ENCODE data around the gene TATDN2. TPM values are rescaled to one million over a fixed set of nuclear protein-coding genes. Genes with fewer than 3 reads are reported as not detected.
"Not testable (repeated sequence)": the region's sequence is repeated elsewhere in the genome, so short reads cannot be mapped to it uniquely, and the experiment has no call there.

The TATDN2 gene
- polyA plus RNA-seq, 6 donors from 2014 or later: 5.5 to 12.4 (median 9.7) TPM

- peaks cover 0 to 4% of the 10 kb centered on the region in 2 donors for H3K36me3 Mint-ChIP-seq
- no peaks in the 10 kb centered on the region for H3K9me3 Mint-ChIP-seq
- H3K27me3 Mint-ChIP-seq: no peaks in the 10 kb centered on the region
- ATAC-seq (ENCODE audit: low read depth in 2 of 2) (no peak), DNase-seq (no peak)
- H3K4me1 Mint-ChIP-seq: peaks cover 29 to 46% (median 44%) of the 10 kb centered on the region in 3 donors
- H3K27ac Mint-ChIP-seq: peak overlapping the region; percentile 27 to 94 (median 90)
- H3K4me3 Mint-ChIP-seq: peak overlapping the region in 4 of 8 donors; percentile 47 to 78 (median 70)
Measured at GRCh38 chr3:10291641-10292040, 43.4 kb downstream of the TATDN2 start.

DNA sequence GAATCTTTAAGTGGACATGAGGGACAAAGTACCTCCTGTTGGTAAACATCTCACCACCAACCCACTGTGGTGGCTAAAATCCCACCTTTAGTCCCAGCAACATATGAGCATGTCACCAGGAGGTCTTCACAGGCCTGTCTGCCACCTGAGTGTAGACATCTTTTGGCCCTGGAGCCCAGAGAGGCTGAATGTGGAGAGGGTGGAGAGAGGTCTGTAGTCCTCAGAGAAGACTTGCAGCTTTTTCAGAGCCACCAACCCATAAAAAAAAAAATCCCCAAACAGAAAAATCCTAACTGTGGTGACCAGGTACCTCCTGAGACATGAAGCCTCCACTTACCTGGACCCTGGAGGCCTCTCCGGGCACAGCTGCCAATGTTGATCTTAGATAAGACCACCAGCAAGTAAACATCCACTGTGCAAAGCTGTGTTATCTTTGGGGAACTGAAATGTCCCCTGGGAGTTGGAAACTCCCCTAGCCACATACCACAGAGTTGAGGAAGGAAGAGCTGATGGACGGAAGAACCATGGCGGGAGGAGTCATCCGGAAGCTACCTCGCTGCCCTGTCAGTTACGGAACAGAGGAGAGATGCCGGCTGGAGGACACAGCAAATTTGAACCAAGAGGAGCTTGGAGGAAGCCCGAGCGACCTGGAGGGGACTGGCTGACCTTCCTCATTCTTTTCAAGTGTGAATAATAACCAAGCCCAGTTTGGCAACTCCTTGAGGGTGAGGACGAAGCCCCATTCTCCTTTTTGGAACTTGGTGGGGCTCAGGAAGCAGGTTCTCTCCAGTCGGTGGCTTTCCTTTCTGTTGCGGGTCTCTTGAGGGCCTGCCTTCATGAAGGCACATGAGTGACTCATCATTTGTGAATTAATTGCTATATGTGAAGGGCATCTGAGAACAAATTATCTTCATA, 44.5 kb downstream of the TATDN2 start, which contains the start of gene GHRL:
Gene GHRL, minus strand, starts transcription at position 443 of the 915 bp plus-strand sequence. CDS start 2,767 bp downstream, outside the sequence.
- peak; percentile 96 to 97 for ATAC-seq (ENCODE audit: low read depth in 2 of 2)
- Mint-ChIP-seq H3K36me3 (peaks cover 0 to 10% of the 10 kb centered on the region in 2 donors), H3K9me3 (no peaks in the 10 kb centered on the region), H3K27me3 (no peaks in the 10 kb centered on the region), H3K4me1 (peaks cover 29 to 40% (median 37%) of the 10 kb centered on the region in 3 donors), H3K4me3 (peak within 1 kb of the TSS; percentile 66 to 90 (median 86)), H3K27ac (peak within 1 kb of the TSS; percentile 89 to 96 (median 92))
- DNase-seq: peak; percentile 78

DNA sequence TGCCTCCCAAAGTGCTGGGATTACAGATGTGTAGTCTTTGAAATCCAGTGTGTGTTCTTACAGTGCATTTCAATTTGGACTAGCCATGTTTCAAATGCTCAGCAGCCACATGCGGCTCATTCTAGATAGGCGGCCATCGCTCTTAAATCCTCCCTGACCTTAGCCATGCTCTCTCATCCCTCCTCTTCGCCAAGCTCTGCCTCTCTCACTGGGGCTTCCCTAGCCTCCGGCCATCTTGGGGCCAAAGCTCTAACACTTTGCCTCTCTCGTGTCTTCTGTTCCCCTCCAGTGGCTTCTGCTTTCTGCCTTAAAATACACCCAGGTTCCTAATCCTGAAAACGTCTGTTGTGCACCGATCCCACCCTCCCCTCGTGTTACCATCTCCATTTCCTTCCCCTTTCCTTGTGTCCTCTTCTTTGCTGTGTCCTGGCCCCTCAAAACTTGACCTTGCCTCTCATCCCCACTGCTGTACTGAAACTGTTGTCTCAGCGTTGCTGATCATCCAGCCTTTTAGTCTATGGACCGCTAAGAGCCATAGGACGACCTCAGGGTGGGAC, 45.8 kb downstream of the TATDN2 start:
- peaks cover 0 to 10% of the 10 kb centered on the region in 2 donors for H3K36me3 Mint-ChIP-seq
- H3K27ac Mint-ChIP-seq: peak overlapping the region; percentile 33 to 95 (median 74)
- H3K4me3 Mint-ChIP-seq: peak overlapping the region in 6 of 8 donors; percentile 8 to 73 (median 52)
- no peaks in the 10 kb centered on the region for H3K9me3 Mint-ChIP-seq
- no peaks in the 10 kb centered on the region for H3K27me3 Mint-ChIP-seq
- no peak for DNase-seq
- peaks cover 29 to 40% (median 37%) of the 10 kb centered on the region in 3 donors for H3K4me1 Mint-ChIP-seq
- ATAC-seq (ENCODE audit: low read depth in 2 of 2): no peak

DNA sequence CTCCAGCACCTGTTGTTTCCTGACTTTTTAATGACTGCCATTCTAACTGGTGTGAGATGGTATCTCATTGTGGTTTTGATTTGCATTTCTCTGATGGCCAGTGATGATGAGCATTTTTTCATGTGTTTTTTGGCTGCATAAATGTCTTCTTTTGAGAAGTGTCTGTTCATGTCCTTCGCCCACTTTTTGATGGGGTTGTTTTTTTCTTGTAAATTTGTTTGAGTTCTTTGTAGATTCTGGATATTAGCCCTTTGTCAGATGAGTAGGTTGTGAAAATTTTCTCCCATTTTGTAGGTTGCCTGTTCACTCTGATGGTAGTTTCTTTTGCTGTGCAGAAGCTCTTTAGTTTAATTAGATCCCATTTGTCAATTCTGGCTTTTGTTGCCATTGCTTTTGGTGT, 49.8 kb downstream of the TATDN2 start:
- DNase-seq; H3K27me3 Mint-ChIP-seq; H3K4me3 Mint-ChIP-seq; ATAC-seq (ENCODE audit: low read depth in 2 of 2); H3K27ac Mint-ChIP-seq; H3K9me3 Mint-ChIP-seq: not testable (repeated sequence)
- Mint-ChIP-seq H3K4me1 (peaks cover 20 to 30% (median 25%) of the 10 kb centered on the region in 3 donors), H3K36me3 (peaks cover 9 to 17% of the 10 kb centered on the region in 2 donors)

DNA sequence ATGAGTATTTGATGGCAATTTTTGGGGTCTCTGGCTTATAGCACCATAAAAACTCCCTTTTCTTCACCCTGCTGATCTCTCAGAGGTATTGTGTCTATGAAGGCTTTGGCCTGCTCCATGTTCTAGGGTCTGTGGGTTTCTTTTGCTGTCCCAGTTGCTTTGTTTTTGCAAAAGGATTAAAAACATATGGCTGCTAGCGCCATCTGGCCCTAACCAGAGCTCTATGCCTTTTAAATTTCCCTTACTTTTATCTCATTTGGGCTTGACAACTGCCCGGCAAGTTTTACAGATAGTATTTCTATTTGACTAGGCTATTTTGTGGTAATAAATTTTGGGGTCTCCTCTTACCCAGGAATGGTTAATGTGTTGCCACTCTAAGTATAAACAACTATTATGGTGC, 50.9 kb downstream of the TATDN2 start:
- H3K4me1 Mint-ChIP-seq: peaks cover 15 to 20% (median 19%) of the 10 kb centered on the region in 3 donors
- no peak overlapping the region for H3K4me3 Mint-ChIP-seq
- H3K36me3 Mint-ChIP-seq: peaks cover 17 to 18% of the 10 kb centered on the region in 2 donors
- peak overlapping the region in 5 of 6 donors; percentile 44 to 95 (median 80) for H3K27ac Mint-ChIP-seq
- ATAC-seq (ENCODE audit: low read depth in 2 of 2) (no peak), DNase-seq (no peak)
- no peaks in the 10 kb centered on the region for H3K9me3 Mint-ChIP-seq
- H3K27me3 Mint-ChIP-seq: no peaks in the 10 kb centered on the region

DNA sequence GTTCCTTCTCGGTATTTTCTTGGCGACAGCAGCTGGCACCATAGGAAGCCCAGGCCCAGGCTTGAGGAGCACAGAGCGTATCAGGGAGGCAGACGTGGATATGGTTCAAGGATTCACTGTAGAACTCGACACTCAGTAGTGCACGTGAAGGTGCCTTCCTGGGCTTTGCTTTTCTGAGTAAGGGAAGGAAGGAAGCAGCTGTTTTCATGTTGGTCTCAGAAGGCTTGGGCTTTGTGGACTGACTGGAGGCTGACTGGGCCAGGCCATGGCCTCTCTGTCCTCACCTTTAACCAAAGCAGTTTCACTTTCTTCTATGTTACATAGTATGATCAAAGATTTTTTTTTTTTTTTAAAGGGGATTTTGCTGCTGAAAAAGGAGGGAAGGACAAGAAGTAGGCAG, 51.4 kb downstream of the TATDN2 start:
- Mint-ChIP-seq H3K9me3 (no peaks in the 10 kb centered on the region), H3K27me3 (no peaks in the 10 kb centered on the region), H3K27ac (peak overlapping the region; percentile 50 to 95 (median 86)), H3K4me3 (no peak overlapping the region), H3K36me3 (peaks cover 17 to 18% of the 10 kb centered on the region in 2 donors), H3K4me1 (peaks cover 12 to 15% (median 15%) of the 10 kb centered on the region in 3 donors)
- peak; percentile 46 to 64 for ATAC-seq (ENCODE audit: low read depth in 2 of 2)
- no peak for DNase-seq

DNA sequence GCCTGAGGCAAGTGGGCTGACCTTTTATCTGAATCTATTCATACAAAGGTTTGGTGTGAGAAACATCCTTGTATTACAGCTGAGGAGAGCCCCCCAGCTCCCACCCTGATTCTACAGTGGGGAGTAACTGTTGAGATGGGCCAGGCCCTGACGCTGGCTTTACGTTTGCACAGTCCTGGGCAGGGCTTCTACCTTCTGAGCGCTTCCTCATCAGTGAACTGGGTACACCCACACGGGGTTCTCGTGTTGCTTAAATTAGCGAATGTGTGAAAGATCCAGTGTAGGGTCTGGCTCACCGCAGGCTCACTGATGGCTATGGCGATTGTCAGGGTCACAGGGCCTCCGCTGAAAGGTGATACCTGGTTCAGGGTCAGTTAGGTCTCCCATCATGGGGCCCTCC, 51.8 kb downstream of the TATDN2 start:
- Mint-ChIP-seq H3K36me3 (peaks cover 17 to 18% of the 10 kb centered on the region in 2 donors), H3K9me3 (no peaks in the 10 kb centered on the region), H3K4me3 (no peak overlapping the region), H3K27ac (peak overlapping the region in 5 of 6 donors; percentile 63 to 95 (median 92)), H3K27me3 (no peaks in the 10 kb centered on the region), H3K4me1 (peaks cover 9 to 14% (median 11%) of the 10 kb centered on the region in 3 donors)
- ATAC-seq (ENCODE audit: low read depth in 2 of 2) (no peak), DNase-seq (no peak)

DNA sequence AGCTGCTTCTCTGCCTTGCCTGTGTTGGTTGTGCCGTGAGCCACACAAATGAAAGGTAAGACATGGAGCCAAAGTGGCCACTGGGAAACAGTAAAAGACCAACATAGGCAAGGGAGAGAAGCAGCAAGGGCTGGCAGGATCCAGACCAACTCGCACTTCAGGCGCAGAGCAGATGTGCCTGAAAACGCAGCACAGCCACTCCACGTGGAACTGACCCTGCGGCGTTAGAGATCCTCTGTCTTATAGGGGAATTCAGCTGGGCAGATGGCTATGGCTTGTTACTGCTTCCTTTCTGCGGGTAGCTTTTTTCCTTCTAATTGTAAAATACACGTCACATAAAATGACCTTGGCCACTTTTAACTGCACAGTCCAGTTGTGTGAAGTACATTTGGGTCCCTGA, 54.8 kb downstream of the TATDN2 start:
- no peak overlapping the region for H3K4me3 Mint-ChIP-seq
- DNase-seq (no peak), ATAC-seq (ENCODE audit: low read depth in 2 of 2) (no peak)
- H3K9me3 Mint-ChIP-seq: no peaks in the 10 kb centered on the region
- H3K27me3 Mint-ChIP-seq: no peaks in the 10 kb centered on the region
- H3K36me3 Mint-ChIP-seq: peaks cover 7 to 27% of the 10 kb centered on the region in 2 donors
- H3K27ac Mint-ChIP-seq: peak overlapping the region in 1 of 6 donors; percentile 76
- peaks cover 8 to 12% (median 9%) of the 10 kb centered on the region in 3 donors for H3K4me1 Mint-ChIP-seq

DNA sequence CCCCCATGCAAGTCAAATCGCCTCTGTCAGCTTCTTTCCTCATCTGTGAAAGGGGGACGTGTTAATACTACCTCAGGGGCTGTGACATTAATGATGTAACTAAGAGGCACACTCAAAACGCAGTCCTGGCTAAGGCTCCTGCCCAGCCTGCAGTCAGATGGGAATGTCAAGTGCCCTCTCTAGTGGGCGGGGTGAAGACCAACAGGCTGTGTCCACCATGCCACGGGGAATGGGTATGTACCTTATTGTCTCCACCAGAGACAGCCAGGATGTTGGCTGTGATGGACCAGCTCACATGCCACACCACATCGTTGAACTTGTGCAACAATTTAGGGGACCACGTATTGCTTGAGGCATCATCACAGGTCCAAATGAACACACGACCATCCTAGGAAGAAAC, 55.5 kb downstream of the TATDN2 start:
- peaks cover 7 to 30% of the 10 kb centered on the region in 2 donors for H3K36me3 Mint-ChIP-seq
- ATAC-seq (ENCODE audit: low read depth in 2 of 2) (no peak), DNase-seq (no peak)
- no peaks in the 10 kb centered on the region for H3K27me3 Mint-ChIP-seq
- H3K9me3 Mint-ChIP-seq: no peaks in the 10 kb centered on the region
- peaks cover 8 to 12% (median 9%) of the 10 kb centered on the region in 3 donors for H3K4me1 Mint-ChIP-seq
- H3K4me3 Mint-ChIP-seq: no peak overlapping the region
- peak overlapping the region in 1 of 6 donors; percentile 78 for H3K27ac Mint-ChIP-seq

GRCh38 chr3:10304905-10305304, 56.6 kb downstream of the TATDN2 start:
- H3K27me3 Mint-ChIP-seq: no peaks in the 10 kb centered on the region

GRCh38 chr3:10305331-10305902, 57.2 kb downstream of the TATDN2 start:
- H3K4me1 Mint-ChIP-seq: no peaks in the 10 kb centered on the region
- H3K9me3 Mint-ChIP-seq: no peaks in the 10 kb centered on the region
- DNase-seq: no peak
- no peak overlapping the region for H3K4me3 Mint-ChIP-seq
- no peaks in the 10 kb centered on the region for H3K27me3 Mint-ChIP-seq
- peaks cover 17 to 37% of the 10 kb centered on the region in 2 donors for H3K36me3 Mint-ChIP-seq
- peak overlapping the region in 4 of 6 donors; percentile 17 to 78 (median 30) for H3K27ac Mint-ChIP-seq
- ATAC-seq (ENCODE audit: low read depth in 2 of 2): no peak

More at GRCh38 chr3:10304905-10305304, 56.6 kb downstream of the TATDN2 start:
- no peak overlapping the region for H3K4me3 Mint-ChIP-seq
- DNase-seq: no peak
- no peaks in the 10 kb centered on the region for H3K9me3 Mint-ChIP-seq
- H3K36me3 Mint-ChIP-seq: peaks cover 17 to 37% of the 10 kb centered on the region in 2 donors
- no peak for ATAC-seq (ENCODE audit: low read depth in 2 of 2)
- H3K4me1 Mint-ChIP-seq: peaks cover under 1 to 4% (median 2%) of the 10 kb centered on the region in 3 donors
- peak overlapping the region in 1 of 6 donors; percentile 32 for H3K27ac Mint-ChIP-seq

DNA sequence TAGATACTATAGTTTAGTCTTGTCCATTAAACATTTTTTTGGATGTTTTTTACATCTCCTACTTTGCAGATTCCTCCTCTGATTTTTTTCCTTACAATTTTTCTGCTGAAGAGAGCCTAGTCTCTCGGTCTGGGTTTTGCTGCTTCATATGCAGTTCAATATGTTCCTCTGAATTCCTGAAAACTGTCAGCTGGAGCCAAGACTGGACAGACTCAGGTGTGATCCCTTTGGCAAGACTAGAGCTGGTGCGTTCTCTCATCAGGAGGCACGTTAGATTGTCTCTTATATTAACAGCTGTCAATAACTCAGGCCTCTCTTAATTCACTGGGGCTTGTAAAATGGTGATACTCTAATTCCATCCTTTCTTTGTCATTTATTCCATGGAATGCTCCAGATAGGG, 57.9 kb downstream of the TATDN2 start:
- H3K4me3 Mint-ChIP-seq: no peak overlapping the region
- peaks cover 15 to 35% of the 10 kb centered on the region in 2 donors for H3K36me3 Mint-ChIP-seq
- H3K27me3 Mint-ChIP-seq: no peaks in the 10 kb centered on the region
- H3K27ac Mint-ChIP-seq: peak overlapping the region in 2 of 6 donors; percentile 17 to 32
- H3K9me3 Mint-ChIP-seq: no peaks in the 10 kb centered on the region
- DNase-seq: no peak
- no peak for ATAC-seq (ENCODE audit: low read depth in 2 of 2)
- no peaks in the 10 kb centered on the region for H3K4me1 Mint-ChIP-seq

DNA sequence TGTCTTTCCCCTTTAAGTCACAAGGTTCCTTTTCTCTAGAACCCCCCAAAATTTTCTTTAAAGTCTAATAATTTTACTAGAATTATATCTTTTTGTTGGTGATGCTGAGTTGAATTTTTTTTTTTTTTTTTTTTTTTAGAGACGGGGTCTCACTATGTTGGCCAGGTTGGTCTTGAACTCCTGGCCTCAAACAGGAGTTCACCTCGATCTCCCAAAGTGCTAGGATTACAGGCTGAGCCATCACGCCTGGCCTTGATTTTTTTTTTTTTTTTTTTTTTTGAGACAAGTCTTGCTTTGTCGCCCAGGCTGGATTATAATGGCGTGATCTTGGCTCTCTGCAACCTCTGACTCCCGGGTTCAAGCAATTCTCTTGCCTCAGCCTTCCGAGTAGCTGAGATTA, 60.4 kb downstream of the TATDN2 start:
- H3K27ac Mint-ChIP-seq: no peak overlapping the region
- no peak overlapping the region for H3K4me3 Mint-ChIP-seq
- DNase-seq: no peak
- peaks cover 20 to 26% of the 10 kb centered on the region in 2 donors for H3K36me3 Mint-ChIP-seq
- H3K9me3 Mint-ChIP-seq: no peaks in the 10 kb centered on the region
- no peak for ATAC-seq (ENCODE audit: low read depth in 2 of 2)
- H3K27me3 Mint-ChIP-seq: no peaks in the 10 kb centered on the region
- no peaks in the 10 kb centered on the region for H3K4me1 Mint-ChIP-seq

Measured in naive B cell (primary cell).